Ascending aorta (tissue), 2 donors: ENCODE results near the gene DEPDC4. TPM values are rescaled to one million over a fixed set of nuclear protein-coding genes. Genes with fewer than 3 reads are reported as not detected.

Experiments
- DNase-seq, 2 donors: peaks; one replicate each; pipeline ENCODE4 v3.0.0-alpha.2; 2019; ENCODE audit warnings: low spot score in 2 of 2
- H3K27ac ChIP-seq, 2 donors: fragments of 200-600 bp; sonication (generic); one replicate each; pipeline ENCODE4 v1.5.1; 2016 to 2017; ENCODE audit warnings: mild to moderate bottlenecking in 1 of 2
- H3K27me3 ChIP-seq: fragments of 200-600 bp; sonication (generic); one replicate; pipeline ENCODE4 v1.5.1; 2017
- H3K36me3 ChIP-seq, 2 donors: fragments of 200-600 bp; sonication (generic); one replicate each; pipeline ENCODE4 v1.5.1; 2016
- H3K4me1 ChIP-seq, 2 donors: fragments of 200-600 bp; sonication (generic); one replicate each; pipeline ENCODE4 v1.5.1; 2016 to 2017; ENCODE audit warnings: mild to moderate bottlenecking in 1 of 2
- H3K4me3 ChIP-seq, 2 donors: fragments of 200-600 bp; sonication (generic); one replicate each; pipeline ENCODE4 v1.5.1; 2016 to 2017; ENCODE audit warnings: mild to moderate bottlenecking in 1 of 2
- H3K9me3 ChIP-seq, 2 donors: fragments of 200-600 bp; sonication (generic); one replicate each; pipeline ENCODE4 v1.5.1; 2016
- intact Hi-C: fragments of 100-400 bp; cut with DNase I; formaldehyde crosslinking; loops from one replicate; pipeline ENCODE4 v1.15.1; 2023
- total RNA-seq: library from RNA; depleted of rRNA; stranded (reverse); fragments of >200 nt; gene quantifications from one replicate; pipeline ENCODE4 v1.1.0, GENCODE V29; 2016
- TF ChIP-seq, protein P1 (sequence below), 3 experiments: fragments of 200-600 bp in 2 of 3; fragments of 450-650 bp in 1 of 3; sonication (generic) in 2 of 3; IDR thresholded peaks; one replicate each; pipeline ENCODE4 v1.5.1; 2016 to 2019; ENCODE audit warnings: antibody characterized with exemption in 3 of 3, mild to moderate bottlenecking in 1 of 3, moderate library complexity in 1 of 3

Gene DEPDC4
- total RNA-seq, 1 donor from 2014 or later: not detected

DNA sequence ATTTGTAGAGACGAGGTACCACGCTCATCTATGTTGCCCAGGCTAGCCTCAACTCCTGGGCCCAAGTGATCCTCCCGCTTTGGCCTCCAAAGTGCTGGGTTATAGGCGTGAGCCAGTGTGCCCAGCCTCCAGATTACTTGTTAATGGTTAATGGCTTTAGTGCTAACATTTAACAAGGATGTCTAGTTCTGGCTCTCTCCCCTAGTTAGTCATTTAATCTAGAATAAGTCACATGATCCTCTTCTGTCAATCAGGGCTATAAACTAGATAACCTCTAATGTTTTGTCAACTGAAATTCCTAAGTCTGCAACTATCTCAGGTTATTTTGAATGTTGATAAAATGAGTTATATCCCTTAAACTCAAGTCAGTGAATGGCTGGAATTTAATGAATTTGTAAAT lies 50.5 kb downstream of the DEPDC4 start:
- DNase-seq: no peak
- Histone ChIP-seq H3K27ac (no peak overlapping the region), H3K9me3 (no peaks in the 10 kb centered on the region), H3K4me3 (no peak overlapping the region), H3K27me3 (no peaks in the 10 kb centered on the region), H3K36me3 (peaks cover 33 to 62% of the 10 kb centered on the region in 2 donors), H3K4me1 (no peaks in the 10 kb centered on the region)
- TF ChIP-seq, protein P1, sequence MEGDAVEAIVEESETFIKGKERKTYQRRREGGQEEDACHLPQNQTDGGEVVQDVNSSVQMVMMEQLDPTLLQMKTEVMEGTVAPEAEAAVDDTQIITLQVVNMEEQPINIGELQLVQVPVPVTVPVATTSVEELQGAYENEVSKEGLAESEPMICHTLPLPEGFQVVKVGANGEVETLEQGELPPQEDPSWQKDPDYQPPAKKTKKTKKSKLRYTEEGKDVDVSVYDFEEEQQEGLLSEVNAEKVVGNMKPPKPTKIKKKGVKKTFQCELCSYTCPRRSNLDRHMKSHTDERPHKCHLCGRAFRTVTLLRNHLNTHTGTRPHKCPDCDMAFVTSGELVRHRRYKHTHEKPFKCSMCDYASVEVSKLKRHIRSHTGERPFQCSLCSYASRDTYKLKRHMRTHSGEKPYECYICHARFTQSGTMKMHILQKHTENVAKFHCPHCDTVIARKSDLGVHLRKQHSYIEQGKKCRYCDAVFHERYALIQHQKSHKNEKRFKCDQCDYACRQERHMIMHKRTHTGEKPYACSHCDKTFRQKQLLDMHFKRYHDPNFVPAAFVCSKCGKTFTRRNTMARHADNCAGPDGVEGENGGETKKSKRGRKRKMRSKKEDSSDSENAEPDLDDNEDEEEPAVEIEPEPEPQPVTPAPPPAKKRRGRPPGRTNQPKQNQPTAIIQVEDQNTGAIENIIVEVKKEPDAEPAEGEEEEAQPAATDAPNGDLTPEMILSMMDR (IDR thresholded peaks at IDR 0.05): no peak
- intact Hi-C loops: no loop called here

- Histone ChIP-seq H3K4me1 (no peaks in the 10 kb centered on the region), H3K36me3 (peaks cover 43 to 65% of the 10 kb centered on the region in 2 donors), H3K27ac (no peak overlapping the region), H3K4me3 (no peak overlapping the region), H3K9me3 (no peaks in the 10 kb centered on the region), H3K27me3 (no peaks in the 10 kb centered on the region)
- intact Hi-C loops: no loop called here
- TF ChIP-seq, protein P1 (IDR thresholded peaks at IDR 0.05): no peak
- DNase-seq: no peak
Measured at GRCh38 chr12:100215209-100215608, 51.7 kb downstream of the DEPDC4 start.

DNA sequence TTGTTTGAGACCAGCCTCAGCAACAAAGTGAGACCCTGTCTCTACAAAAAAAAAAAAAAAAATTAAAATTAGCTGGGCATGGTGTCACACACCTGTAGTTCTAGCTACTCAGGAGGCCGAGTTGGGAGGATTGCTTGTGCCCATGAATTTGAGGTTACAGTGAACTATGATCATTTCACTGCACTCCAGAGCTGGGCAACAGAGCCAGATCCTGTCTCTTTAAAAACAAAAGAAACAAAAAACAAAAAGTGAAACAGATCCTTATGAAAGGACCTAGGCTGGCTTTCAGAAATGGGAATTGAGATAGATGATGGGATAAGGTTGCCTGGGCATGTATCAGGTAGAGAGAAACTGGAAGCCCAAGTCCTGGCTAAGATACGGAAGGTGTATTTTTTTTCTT lies 52.4 kb downstream of the DEPDC4 start:
- Histone ChIP-seq H3K27me3 (no peaks in the 10 kb centered on the region), H3K4me3 (no peak overlapping the region), H3K27ac (no peak overlapping the region), H3K9me3 (no peaks in the 10 kb centered on the region), H3K4me1 (no peaks in the 10 kb centered on the region), H3K36me3 (peaks cover 45 to 65% of the 10 kb centered on the region in 2 donors)
- TF ChIP-seq, protein P1 (IDR thresholded peaks at IDR 0.05): no peak
- intact Hi-C loops: no loop called here
- DNase-seq: no peak

DNA sequence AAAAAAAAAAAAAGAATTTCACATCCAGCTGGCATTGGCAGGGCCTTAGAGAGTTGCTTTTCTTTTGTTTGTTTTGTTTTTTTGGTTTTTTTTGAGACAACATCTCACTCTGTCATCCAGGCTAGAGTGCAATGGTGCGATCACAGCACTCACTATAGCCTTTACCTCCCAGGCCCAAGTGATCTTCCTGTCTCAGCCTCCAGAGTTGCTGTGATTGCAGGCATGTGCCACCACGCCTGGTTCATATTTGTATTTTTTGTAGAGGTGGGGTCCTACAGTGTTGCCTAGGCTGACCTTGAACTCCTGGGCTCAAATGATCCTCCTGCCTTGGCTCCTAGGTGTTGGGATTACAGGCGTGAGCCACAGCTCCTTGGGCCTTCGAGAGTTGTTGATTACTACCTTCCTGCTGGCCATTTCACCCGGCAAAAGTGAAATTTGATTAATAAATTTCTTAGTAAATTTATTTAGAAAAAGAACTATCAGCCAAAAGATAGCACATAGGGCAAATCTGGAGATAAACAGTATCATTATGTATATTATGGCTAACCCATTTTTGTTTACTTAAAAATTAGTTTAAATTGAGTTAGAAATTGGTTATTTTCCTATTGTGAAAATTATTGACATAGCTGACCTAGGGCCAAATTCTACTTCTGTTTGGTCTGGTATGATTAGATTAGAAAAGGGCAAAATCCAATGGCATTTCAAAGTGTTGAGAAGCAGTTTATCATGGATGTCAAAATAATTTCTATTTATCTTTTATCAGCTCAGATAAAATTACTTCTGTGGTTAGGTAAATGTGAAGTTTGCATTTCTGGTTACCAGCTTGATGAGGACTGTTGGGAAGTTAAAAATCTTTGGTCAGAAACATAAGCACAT lies 53.6 kb downstream of the DEPDC4 start:
- Histone ChIP-seq H3K4me3 (no peak overlapping the region), H3K4me1 (no peaks in the 10 kb centered on the region), H3K9me3 (no peaks in the 10 kb centered on the region), H3K27me3 (no peaks in the 10 kb centered on the region), H3K36me3 (peaks cover 49 to 65% of the 10 kb centered on the region in 2 donors), H3K27ac (no peak overlapping the region)
- intact Hi-C loops: no loop called here
- DNase-seq: no peak
- TF ChIP-seq, protein P1 (IDR thresholded peaks at IDR 0.05): no peak

DNA sequence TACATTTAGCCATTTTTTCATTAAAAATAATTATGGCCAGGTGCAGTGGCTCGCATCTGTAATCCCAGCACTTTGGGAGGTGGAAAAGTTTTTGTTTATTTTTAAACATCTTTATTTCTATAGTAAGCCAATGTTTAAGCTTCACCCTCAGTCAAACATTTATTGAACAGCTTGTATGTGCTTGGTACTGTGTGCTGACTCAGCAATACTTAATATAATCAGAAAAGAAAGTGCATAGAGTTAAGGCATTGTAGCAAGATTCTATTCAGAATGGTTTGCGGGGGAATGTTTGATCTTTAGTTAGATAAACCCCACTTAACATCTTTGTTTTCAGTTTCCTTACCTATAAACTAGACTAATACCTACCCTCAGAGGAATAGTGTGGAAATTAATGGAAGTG lies 55.2 kb downstream of the DEPDC4 start:
- Histone ChIP-seq H3K27ac (no peak overlapping the region), H3K36me3 (peaks cover 58 to 70% of the 10 kb centered on the region in 2 donors), H3K4me3 (no peak overlapping the region), H3K27me3 (no peaks in the 10 kb centered on the region), H3K9me3 (no peaks in the 10 kb centered on the region), H3K4me1 (no peaks in the 10 kb centered on the region)
- intact Hi-C loops: no loop called here
- DNase-seq: no peak
- TF ChIP-seq, protein P1 (IDR thresholded peaks at IDR 0.05): no peak
